Posterior vena cava (tissue), 2 donors: ENCODE data around the gene TENM4. TPM values are rescaled to one million over a fixed set of nuclear protein-coding genes. Genes with fewer than 3 reads are reported as not detected.

ENCODE experiments used
- DNase-seq: peaks from one replicate; pipeline ENCODE4 v3.0.0-alpha.2; 2020; ENCODE audit warnings: low spot score
- intact Hi-C, 2 donors: fragments of 100-400 bp; cut with DNase I; formaldehyde crosslinking; loops; one replicate each; pipeline versions ENCODE4 v1.14.1 to v1.14.2; 2022 to 2023
- total RNA-seq, 2 donors: library from RNA; stranded (reverse); fragmentation: NEBNext Ultra II Directional; extraction: Animal tissue kit (Norgen Biotek cat#: 25700); gene quantifications; one replicate each; pipeline ENCODE4 v1.2.1, GENCODE V29; 2021
- donor health status: DM: yes; HTN: yes; CAD: no.
- donor health status: DM: yes; HTN: yes; CAD: no.

The TENM4 gene
- total RNA-seq, 2 donors from 2014 or later: 5.6 to 7.4 TPM

GRCh38 chr11:79273781-79274180 lies 167.0 kb downstream of the TENM4 start:
- no peak for DNase-seq
- intact Hi-C loops: no loop called here

- no peak for DNase-seq
- intact Hi-C loops: no loop called here
These were observed 171.1 kb downstream of the TENM4 start for GRCh38 chr11:79269611-79270307.

DNA sequence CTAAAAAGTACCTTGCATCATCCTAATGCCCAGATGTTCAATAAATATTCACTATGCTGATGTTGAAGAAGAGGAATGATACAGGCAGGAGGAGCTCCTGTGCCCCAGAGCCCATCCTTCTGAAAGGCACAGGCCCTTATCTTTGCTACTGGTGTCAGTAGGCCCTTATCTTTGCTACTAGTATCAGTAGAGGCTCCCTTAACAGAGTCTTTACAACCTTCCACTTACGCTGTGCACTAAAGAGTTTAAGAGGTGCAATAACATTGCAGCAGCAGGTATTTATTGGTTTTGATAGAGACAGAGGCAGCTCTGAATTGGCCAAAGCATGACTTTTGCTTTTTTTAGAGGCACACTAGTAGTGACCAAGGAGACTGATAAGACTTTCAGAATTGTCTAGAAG lies 174.4 kb downstream of the TENM4 start:
- DNase-seq: no peak
- intact Hi-C loops: no loop called here

GRCh38 chr11:79265756-79266322 lies 175.0 kb downstream of the TENM4 start:
- DNase-seq: no peak
- intact Hi-C loops: no loop called here

DNA sequence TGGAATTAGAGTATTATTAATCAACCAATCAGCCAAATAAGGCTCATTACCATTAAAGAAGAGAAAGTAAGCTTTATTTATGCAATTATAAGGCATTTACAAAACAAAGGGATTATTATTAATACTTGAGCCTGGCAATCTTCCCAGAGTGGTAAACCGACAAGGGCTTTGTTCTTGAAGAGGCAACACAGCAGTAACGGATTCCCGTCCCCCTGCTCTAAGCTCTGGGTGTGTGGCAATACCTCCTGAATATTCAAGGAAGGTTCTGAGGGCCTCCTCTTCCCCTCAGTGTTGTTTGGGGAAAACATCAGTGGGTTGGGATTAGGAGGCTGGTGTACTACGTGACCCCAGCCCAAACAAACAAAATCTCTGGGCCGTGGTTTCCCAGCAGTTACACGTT lies 176.5 kb downstream of the TENM4 start:
- intact Hi-C loops: no loop called here
- DNase-seq: no peak

DNA sequence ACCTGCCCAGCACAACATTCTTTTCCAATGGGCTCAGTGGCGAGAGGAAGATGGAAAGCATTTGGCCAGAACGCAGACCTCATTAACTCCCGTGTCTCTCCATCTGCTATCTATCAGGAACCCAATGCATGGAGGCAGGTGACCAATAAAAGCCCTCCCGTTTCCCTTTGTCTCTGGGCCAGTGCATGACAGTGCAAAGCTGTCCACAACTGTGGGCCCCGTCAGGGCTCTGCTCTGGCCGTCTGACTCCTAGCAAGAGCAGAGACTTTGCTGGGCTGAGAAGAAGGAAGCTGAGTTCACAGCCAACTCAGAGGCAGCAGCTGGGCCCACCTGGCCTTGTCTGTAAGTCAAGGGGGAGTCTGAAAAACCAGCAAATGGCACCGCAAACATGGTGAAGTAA lies 177.8 kb downstream of the TENM4 start:
- intact Hi-C loops: no loop called here
- DNase-seq: no peak

DNA sequence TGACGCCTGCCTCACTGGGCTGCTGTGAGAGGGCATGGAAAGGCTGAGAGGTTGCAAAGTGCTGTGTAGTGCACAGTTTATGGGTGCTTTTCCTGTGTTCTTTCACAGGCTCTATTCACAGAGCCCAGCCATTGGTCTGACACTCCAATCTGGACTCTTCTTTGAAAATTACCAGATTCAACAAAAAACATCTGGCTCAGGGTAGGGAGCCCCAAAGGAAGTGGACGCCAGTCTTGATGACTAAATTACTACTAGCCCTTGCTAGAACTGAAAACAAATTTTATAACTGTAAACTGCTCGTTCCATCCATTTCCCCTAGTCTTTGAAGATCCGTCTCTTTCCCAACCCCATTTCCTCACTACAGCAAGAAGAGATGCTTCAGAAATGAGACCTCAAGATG lies 178.6 kb downstream of the TENM4 start:
- intact Hi-C loops: no loop called here
- no peak for DNase-seq

- no peak for DNase-seq
- intact Hi-C loops: no loop called here
These were observed 179.1 kb downstream of the TENM4 start for GRCh38 chr11:79261684-79262083.

- no peak for DNase-seq
- intact Hi-C loops: no loop called here
These were observed 181.0 kb downstream of the TENM4 start for GRCh38 chr11:79259800-79260199.

DNA sequence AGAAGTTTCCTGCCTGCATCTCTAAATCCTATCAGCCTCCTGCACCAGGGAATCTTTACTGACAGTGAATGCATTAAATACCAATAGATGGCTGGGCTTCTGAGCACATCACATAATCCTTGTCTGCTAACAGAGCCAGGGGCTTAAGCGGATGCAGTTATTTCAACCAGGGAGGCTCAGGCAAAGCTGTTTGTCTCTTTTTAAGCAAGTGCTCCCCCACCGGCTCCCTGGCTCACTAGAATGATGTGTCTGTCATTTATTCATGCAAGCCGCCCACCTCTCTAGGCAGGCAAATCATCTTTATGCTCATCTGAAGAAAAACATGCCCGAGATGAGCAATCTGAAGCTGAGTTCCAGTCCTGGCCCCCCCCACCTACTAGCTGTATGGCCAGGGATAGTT lies 182.3 kb downstream of the TENM4 start:
- intact Hi-C loops: no loop called here
- DNase-seq: no peak

GRCh38 chr11:79255965-79256364 lies 184.9 kb downstream of the TENM4 start:
- DNase-seq: no peak
- intact Hi-C loops: no loop called here

DNA sequence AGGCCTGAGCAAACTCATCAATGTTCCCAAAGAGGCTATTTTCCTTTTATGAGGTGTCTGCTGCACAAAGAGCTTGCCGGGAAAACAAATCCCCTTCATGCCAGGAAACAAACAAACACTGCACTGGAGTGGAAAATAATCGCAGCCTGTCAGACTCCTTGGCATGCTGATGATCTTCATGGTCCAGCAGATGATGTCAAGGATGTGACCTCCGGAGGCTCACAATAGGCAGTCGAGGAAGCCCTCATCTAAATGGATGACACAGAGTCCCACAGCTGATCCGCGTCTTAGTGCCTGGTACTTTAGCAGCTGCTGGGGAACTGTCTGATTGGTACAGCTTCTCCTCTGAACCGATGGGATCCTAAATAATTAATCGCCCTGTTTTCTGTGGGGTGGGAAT lies 187.6 kb downstream of the TENM4 start:
- no peak for DNase-seq
- intact Hi-C loops: no loop called here

DNA sequence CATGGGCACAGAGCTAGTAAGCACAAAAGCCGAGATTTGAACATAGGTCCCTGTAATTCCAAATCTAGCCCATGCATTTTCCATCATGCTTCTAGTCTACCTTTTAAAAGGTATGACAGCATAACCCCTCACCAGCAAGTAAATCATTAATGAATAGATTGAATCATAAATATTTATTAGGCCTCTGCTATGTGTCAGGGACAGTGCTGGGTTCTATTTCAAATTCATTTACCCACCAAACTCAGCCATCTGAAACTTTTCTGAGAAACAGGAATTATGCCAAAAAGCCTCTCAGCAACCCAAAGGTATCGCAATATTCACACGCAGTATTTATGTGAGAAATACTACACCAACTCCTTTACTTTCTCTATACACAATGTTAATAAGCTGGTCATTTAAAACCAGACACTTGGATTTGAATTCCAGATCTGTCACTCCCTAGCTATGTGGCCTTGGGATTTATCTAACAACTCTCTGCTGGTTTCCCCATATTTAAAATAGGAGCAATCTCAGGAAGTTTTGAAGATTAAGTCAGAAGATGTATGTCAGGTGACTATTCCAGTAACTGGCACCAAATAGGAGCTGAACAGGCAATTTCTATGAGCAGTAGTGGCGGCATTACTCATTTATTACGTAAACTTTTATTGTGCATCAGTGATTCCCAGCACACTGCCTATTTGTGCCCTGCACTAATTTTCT lies 191.4 kb downstream of the TENM4 start:
- DNase-seq: no peak
- intact Hi-C loops: no loop called here

DNA sequence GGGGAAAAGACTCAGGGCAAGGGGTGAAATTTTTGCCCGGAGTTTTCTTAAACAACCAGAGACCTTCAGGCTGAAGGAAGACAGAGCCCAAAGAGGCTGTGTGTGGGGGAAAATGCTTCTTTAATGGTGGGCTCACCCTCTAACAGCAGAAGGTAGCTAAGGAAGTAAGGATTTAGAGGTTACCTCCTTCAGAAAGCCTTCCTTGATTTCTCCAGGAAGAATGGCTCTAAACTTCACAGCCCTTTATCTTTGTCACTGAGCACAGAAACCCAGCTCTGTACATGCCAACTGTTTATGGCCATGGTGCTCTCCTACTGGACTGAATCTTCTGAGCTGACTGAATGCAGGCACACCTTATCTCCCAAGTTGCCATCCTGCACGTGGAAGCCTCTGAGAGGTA lies 196.0 kb downstream of the TENM4 start:
- intact Hi-C loops: no loop called here
- DNase-seq: no peak

DNA sequence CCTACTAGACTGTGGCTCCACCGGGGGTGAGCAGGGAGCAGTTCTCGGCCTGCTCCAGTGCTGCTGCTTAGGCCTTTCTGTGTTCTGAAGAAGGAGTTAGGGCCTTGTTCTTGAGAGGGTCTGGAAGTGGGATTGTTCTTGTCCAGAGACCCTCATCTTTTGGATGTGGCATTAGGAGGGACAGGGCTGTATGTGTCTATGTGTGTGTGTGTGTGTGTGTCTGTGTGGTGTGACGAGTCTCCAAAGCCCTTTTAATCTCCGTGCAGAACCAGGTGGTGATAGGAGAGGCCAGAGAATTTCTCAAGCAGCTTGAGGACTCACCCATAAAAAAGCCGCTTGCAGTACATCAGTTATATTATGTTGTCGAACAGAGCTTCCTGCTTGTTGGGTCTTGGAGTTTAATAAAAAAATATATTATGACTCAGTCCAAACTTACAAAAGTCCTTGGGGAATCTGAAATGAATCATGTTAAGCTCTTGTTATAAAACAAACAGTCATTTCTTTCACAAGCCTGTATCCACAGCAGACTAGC lies 196.5 kb downstream of the TENM4 start:
- intact Hi-C loops: no loop called here
- no peak for DNase-seq

DNA sequence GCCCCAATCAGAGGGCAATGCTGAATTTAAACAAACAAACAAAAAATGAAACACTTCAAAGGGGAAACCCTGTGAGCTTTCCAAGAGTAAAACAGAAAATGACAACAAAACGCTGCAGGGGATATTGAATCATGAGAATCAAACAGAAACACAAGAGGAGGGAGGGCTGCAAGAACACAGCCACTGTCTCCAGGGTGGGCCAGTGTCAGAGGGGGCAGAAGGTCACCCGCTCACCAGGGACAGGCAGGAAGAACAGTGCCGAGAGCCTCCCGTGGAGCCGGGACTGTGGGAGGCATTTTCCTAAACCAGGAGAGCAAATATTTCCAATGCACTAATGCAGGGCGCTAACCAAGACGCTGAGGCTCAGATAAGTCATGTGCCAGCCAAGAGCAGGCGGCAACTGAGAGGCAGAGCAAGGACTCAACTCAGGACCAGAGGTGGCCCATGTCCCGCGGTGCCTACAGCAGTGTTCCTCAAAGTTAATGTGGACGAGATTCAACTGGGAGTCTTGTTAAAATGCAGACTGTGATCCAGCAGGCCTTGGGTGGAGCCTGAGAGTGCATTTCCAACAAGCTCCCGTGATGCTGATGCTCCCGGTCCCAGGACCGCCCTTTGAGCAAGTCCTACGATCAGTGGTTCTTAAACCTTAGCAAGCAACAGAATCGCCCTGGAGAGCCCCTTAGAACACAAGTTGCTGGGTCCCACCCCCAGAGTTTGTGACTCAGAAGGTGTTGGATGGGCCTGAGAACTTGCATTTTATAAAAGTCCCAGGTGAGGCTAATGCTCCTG lies 197.2 kb downstream of the TENM4 start:
- DNase-seq: no peak
- intact Hi-C loops: no loop called here

DNA sequence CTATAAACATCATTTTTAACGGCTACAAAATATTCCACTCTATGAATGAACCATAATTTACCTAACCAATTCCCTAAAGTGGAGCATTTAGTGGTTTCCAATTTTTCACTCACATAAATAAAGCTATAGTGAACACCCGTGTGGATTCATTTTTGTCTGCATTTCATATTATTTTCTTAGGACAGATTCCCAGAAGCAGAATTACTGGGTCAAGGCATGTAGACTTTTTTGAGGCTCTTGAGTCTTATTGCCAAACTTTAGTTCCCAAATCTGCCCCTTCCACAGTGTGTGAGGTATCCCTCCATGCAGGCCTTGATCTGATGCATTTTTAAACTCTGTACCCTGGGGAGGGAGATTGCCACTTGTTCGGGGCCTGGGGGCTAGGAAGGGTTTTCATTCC lies 198.2 kb downstream of the TENM4 start:
- DNase-seq: no peak
- intact Hi-C loops: no loop called here

DNA sequence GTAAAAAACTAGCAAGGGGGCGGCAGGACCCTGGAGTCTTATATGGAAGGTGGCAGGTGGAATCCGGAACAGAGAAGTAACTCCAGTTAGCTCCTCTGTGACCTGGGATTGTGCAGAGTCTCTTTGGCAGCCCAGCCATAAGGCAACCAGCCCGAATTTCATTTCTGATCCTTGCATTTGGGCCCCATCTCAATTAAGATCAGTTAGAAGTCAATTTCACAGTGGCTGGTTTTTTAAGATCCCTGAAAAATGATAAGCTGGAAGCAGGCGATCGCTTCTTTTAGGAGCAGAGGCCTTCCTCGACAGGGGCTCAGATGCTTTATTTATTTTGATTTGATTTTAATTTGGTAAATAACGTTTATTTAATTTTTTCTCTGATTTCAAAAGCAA lies 199.0 kb downstream of the TENM4 start:
- intact Hi-C loops: no loop called here
- no peak for DNase-seq

DNA sequence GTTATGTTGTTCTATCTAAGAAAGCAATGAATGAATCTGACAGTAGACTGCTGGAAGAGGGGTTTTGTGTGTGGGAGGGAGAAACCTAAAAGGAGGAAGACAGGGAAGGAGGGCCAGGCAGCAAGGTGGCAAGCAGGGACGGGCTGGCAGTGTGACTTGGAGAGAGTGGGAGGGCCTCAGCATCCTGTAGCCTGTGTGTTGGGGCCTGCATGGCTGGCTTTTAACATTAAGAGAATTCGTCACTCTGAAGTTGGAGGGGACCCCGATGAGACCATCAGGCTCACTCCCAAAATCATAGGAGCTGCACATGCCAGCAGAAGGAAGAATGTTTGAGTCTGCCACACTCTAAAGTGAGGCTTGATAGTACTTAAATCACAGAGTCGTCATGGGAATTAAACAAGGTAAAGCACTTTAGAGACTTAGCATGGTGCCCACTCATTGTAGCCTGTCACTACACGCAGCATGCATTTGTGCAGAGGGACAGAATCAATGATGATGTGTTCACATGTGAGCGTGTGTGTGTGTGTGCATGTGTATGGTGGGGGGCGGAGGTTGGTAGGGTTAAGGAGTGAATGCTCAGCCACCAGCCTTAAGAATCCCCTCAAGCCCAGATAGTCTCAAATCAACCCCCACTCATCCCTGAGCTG lies 199.5 kb downstream of the TENM4 start:
- no peak for DNase-seq
- intact Hi-C loops: no loop called here

GRCh38 chr11:79237703-79238102 lies 203.1 kb downstream of the TENM4 start:
- intact Hi-C loops: no loop called here
- no peak for DNase-seq
